Brain microvascular endothelial cell (primary cell): ENCODE measurements around the gene DAO.

Experiments
- DNase-seq: peaks from one replicate; pipeline ENCODE4 v3.0.0-alpha.2; 2020
- H3K27ac ChIP-seq: fragments of 250-450 bp; sonication (Bioruptor Pico); 2 replicates; pipeline ENCODE4 v1.5.1; 2020; ENCODE audit warnings: mild to moderate bottlenecking, moderate library complexity
- H3K27me3 ChIP-seq: fragments of 250-450 bp; sonication (Bioruptor Pico); replicated peaks from 2 replicates; pipeline ENCODE4 v1.5.1; 2020; ENCODE audit warnings: mild to moderate bottlenecking
- H3K36me3 ChIP-seq: fragments of 250-450 bp; sonication (Bioruptor Pico); replicated peaks from 2 replicates; pipeline ENCODE4 v1.5.1; 2020; ENCODE audit warnings: mild to moderate bottlenecking
- H3K4me3 ChIP-seq: 2 replicates; pipeline ENCODE4 v1.5.1; 2011; ENCODE audit warnings: low read depth, mild to moderate bottlenecking, control low read depth, low read length, moderate library complexity
- in situ Hi-C: cut with HindIII; loops from 2 replicates; pipeline ENCODE4 v1.10.0; 2017; ENCODE audit warnings: low sequenced_read_pairs, low pct_ligation_motif_present
- TF ChIP-seq, protein P1 (sequence below): IDR thresholded peaks from 2 replicates; pipeline ENCODE4 v1.5.1; 2011; ENCODE audit warnings: low read depth, mild to moderate bottlenecking, moderate library complexity, low read length, control low read depth, inconsistent platforms; ENCODE audit errors: missing control alignments

DAO gene

DNA sequence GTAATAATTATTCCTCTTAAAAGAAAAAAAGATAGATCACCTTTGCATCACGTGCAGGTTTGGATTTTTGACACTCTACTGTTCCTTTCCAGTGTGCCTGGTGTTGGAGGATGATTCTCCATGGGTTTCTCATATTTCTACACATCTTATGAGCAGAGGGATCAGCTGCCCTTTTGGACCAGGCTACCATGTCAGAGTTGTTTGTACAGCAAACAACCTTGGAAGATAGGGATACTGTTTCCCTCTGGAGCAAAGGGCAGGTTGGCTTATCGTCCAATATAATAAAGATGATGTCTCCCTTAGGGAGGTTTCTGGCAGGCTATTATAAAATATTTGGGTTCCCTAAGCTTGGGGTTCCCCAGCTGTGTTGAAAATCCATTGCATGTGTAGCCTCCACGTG, 42.1 kb downstream of the DAO start:
- TF ChIP-seq, protein P1, sequence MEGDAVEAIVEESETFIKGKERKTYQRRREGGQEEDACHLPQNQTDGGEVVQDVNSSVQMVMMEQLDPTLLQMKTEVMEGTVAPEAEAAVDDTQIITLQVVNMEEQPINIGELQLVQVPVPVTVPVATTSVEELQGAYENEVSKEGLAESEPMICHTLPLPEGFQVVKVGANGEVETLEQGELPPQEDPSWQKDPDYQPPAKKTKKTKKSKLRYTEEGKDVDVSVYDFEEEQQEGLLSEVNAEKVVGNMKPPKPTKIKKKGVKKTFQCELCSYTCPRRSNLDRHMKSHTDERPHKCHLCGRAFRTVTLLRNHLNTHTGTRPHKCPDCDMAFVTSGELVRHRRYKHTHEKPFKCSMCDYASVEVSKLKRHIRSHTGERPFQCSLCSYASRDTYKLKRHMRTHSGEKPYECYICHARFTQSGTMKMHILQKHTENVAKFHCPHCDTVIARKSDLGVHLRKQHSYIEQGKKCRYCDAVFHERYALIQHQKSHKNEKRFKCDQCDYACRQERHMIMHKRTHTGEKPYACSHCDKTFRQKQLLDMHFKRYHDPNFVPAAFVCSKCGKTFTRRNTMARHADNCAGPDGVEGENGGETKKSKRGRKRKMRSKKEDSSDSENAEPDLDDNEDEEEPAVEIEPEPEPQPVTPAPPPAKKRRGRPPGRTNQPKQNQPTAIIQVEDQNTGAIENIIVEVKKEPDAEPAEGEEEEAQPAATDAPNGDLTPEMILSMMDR: no peak
- H3K4me3 ChIP-seq: no peak overlapping the region
- H3K27ac ChIP-seq: no peak overlapping the region
- DNase-seq: no peak
- H3K27me3 ChIP-seq: no peaks in the 10 kb centered on the region
- in situ Hi-C loops: no loop called here
- H3K36me3 ChIP-seq: no peaks in the 10 kb centered on the region

DNA sequence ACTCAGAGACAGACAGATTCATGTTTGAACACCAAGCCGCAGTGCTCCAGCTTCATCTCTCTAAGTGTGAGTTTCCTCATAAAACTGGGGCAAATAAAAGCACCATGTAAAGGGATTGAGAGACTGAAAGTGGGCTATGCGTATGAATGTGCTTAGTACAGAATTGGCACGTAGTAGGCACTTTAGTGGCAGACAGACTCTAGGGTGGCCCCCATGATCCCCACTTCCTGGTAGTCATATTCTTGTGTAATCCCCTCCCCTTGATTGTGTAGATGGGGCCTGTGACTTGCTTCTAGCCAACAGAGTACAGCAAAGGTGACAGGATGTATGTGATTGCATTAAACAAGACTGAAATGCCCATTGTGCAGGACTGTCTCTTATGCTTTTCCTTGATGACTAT, 43.0 kb downstream of the DAO start:
- TF ChIP-seq, protein P1: no peak

DNA sequence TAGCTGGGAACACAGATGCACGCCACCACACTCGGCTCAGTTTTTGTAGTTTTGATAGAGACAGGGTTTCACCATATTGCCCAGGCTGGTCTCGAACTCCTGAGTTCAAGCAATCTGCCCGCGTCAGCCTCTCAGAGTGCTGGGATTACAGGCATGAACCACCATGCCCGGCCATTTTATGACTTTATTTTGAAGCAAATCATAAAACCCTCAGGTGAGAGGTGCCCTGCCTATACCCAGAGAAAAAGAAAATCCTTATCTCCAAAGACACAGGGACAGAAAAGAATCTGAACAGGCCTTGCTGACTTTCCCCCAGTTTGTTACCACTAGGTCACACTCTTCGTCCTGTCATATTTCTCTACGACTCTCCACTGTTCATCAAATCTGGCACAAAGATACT, 48.8 kb downstream of the DAO start:
- Histone ChIP-seq H3K27me3 (no peaks in the 10 kb centered on the region), H3K36me3 (no peaks in the 10 kb centered on the region), H3K27ac (no peak overlapping the region), H3K4me3 (no peak overlapping the region)
- TF ChIP-seq, protein P1: no peak
- in situ Hi-C loops: no loop called here
- no peak for DNase-seq

More for the DNA sequence above, 43.0 kb downstream of the DAO start:
- in situ Hi-C loops: no loop called here
- Histone ChIP-seq H3K4me3 (no peak overlapping the region), H3K27me3 (no peaks in the 10 kb centered on the region), H3K36me3 (no peaks in the 10 kb centered on the region), H3K27ac (no peak overlapping the region)
- DNase-seq: no peak

DNA sequence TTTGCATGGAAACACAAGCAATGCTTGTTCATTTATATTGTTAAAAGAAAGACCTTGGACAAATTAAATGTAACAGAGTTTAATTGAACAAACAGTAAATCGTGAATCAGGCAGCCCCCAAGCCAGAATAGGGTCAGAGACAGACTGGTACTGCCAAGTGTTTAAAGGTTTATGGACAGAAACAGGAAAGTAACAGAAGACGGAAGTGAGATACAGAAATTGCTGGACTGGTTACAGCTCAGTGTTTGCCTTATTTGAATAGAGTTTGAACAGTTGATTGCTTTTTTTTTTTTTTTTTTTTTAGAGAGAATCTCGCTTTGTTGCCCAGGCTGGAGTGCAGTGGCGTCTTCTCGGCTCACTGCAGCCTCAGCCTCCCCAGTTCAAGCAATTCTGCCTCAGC, 50.3 kb downstream of the DAO start:
- Histone ChIP-seq H3K36me3 (no peaks in the 10 kb centered on the region), H3K27me3 (no peaks in the 10 kb centered on the region), H3K27ac (no peak overlapping the region), H3K4me3 (no peak overlapping the region)
- no peak for DNase-seq
- in situ Hi-C loops: no loop called here
- TF ChIP-seq, protein P1: no peak

DNA sequence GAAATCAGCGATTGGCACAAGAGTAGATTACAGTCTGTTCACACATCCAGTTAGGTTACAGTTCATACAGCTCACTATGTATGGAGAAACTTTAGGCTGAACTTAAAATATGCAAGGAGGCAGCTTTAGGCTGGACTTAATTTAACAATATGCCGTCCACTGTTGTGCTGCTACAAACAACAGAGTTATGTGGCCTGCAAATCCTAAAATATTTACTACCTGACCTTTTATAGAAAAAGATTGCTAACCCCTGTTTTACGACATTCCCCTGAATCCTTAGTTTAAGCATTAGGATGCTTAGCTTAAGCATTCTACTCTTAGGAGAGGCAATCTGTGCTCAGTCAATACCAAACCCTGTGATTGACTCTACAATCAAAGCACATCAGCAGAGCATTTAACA, 50.9 kb downstream of the DAO start:
- TF ChIP-seq, protein P1: no peak
- in situ Hi-C loops: no loop called here

DNA sequence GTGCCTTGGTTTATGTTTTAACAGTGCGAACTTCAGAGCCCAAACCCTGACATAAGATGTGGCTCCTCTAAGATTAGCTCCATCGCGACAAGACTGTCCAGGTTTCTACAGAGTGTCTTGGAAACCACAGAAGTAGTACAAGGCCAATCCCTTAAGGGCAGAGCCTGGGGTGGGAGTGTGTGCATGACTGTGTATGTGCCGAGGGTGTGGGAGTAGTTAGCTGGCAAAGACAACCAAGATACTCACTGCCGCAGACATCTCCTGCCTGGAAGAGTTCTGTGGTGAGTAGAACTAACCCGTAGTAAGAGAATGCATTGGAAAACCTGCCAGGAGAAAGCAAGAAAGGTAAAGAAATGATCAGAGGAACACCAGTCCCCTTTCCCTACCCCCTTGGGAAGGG, 54.1 kb downstream of the DAO start:
- no peaks in the 10 kb centered on the region for H3K27me3 ChIP-seq
- no peak overlapping the region for H3K4me3 ChIP-seq
- TF ChIP-seq, protein P1: no peak
- no peak for DNase-seq
- H3K36me3 ChIP-seq: no peaks in the 10 kb centered on the region
- H3K27ac ChIP-seq: no peak overlapping the region
- in situ Hi-C loops: no loop called here

More for the DNA sequence above, 50.9 kb downstream of the DAO start:
- Histone ChIP-seq H3K27ac (no peak overlapping the region), H3K27me3 (no peaks in the 10 kb centered on the region), H3K4me3 (no peak overlapping the region), H3K36me3 (no peaks in the 10 kb centered on the region)
- no peak for DNase-seq
